Measurements from ENCODE around the gene YWHAH. TPM values are rescaled to one million over a fixed set of nuclear protein-coding genes. Genes with fewer than 3 reads are reported as not detected.

Gene YWHAH
- total and polyA plus RNA-seq, 2 experiments from 2014 or later: 168 to 237 TPM

- DNase-seq: no peak
- no peak overlapping the region for H2AFZ ChIP-seq
- no peak overlapping the region for H3K9ac ChIP-seq
- no peaks in the 10 kb centered on the region for H3K9me3 ChIP-seq (ENCODE audit: low read depth)
- no peak overlapping the region for H3K4me2 ChIP-seq (ENCODE audit: unreplicated experiment)
- no peaks in the 10 kb centered on the region for H4K20me1 ChIP-seq (ENCODE audit: insufficient read depth)
- TF ChIP-seq EZH2phosphoT487 (IDR thresholded peaks at IDR 0.05; ENCODE audit: insufficient read depth, low read depth): no peak
- TF ChIP-seq EZH2 (IDR thresholded peaks at IDR 0.05; ENCODE audit: insufficient read depth, poor library complexity, severe bottlenecking): no peak
- H3K79me2 ChIP-seq (ENCODE audit: insufficient read depth): no peaks in the 10 kb centered on the region
- in situ Hi-C loops (cut with MboI): no loop called here
- H3K4me3 ChIP-seq: no peak overlapping the region
- WGBS, 2 experiments (ENCODE audit: low coverage in 1 of 2, low lambda C conversion rate in 2 of 2, missing lambda C conversion rate in 2 of 2): 95 to 98% methylated on average over 7 of the region's 7 CpGs
- H3K4me1 ChIP-seq (ENCODE audit: insufficient read depth): no peaks in the 10 kb centered on the region
- no peaks in the 10 kb centered on the region for H3K27me3 ChIP-seq (replicated peaks; ENCODE audit: insufficient read depth)
- no peaks in the 10 kb centered on the region for H3K9me2 ChIP-seq (ENCODE audit: insufficient read depth)
- no peak overlapping the region for H3K27ac ChIP-seq
- no peaks in the 10 kb centered on the region for H3F3A ChIP-seq (ENCODE audit: insufficient read depth)
- no peaks in the 10 kb centered on the region for H3K36me3 ChIP-seq (ENCODE audit: low read depth)
Measured at GRCh38 chr22:31911565-31912406, 32.5 kb upstream of the YWHAH start.

GRCh38 chr22:31912407-31912743, 32.0 kb upstream of the YWHAH start:
- Histone ChIP-seq H3K9me3 (ENCODE audit: low read depth) (no peaks in the 10 kb centered on the region), H2AFZ (no peak overlapping the region), H3K9me2 (ENCODE audit: insufficient read depth) (no peaks in the 10 kb centered on the region), H3K27me3 (replicated peaks; ENCODE audit: insufficient read depth) (no peaks in the 10 kb centered on the region), H4K20me1 (ENCODE audit: insufficient read depth) (no peaks in the 10 kb centered on the region), H3F3A (ENCODE audit: insufficient read depth) (no peaks in the 10 kb centered on the region), H3K36me3 (ENCODE audit: low read depth) (no peaks in the 10 kb centered on the region), H3K4me2 (ENCODE audit: unreplicated experiment) (no peak overlapping the region), H3K4me3 (no peak overlapping the region), H3K79me2 (ENCODE audit: insufficient read depth) (no peaks in the 10 kb centered on the region), H3K9ac (no peak overlapping the region), H3K4me1 (ENCODE audit: insufficient read depth) (no peaks in the 10 kb centered on the region), H3K27ac (no peak overlapping the region)
- DNase-seq: peak; percentile 23
- in situ Hi-C loops (cut with MboI): no loop called here
- TF ChIP-seq EZH2phosphoT487 (IDR thresholded peaks at IDR 0.05; ENCODE audit: insufficient read depth, low read depth) (no peak), EZH2 (IDR thresholded peaks at IDR 0.05; ENCODE audit: insufficient read depth, poor library complexity, severe bottlenecking) (no peak)
- WGBS, 2 experiments (ENCODE audit: low coverage in 1 of 2, low lambda C conversion rate in 2 of 2, missing lambda C conversion rate in 2 of 2): 95 to 100% methylated on average over 1 of the region's 1 CpG

- Histone ChIP-seq H3K4me3 (no peak overlapping the region), H3K36me3 (ENCODE audit: low read depth) (no peaks in the 10 kb centered on the region), H3K27me3 (replicated peaks; ENCODE audit: insufficient read depth) (no peaks in the 10 kb centered on the region), H4K20me1 (ENCODE audit: insufficient read depth) (no peaks in the 10 kb centered on the region), H3K79me2 (ENCODE audit: insufficient read depth) (no peaks in the 10 kb centered on the region), H3K4me2 (ENCODE audit: unreplicated experiment) (no peak overlapping the region), H3K27ac (no peak overlapping the region), H2AFZ (no peak overlapping the region), H3K4me1 (ENCODE audit: insufficient read depth) (no peaks in the 10 kb centered on the region), H3F3A (ENCODE audit: insufficient read depth) (no peaks in the 10 kb centered on the region), H3K9ac (no peak overlapping the region), H3K9me3 (ENCODE audit: low read depth) (no peaks in the 10 kb centered on the region), H3K9me2 (ENCODE audit: insufficient read depth) (no peaks in the 10 kb centered on the region)
- in situ Hi-C loops (cut with MboI): no loop called here
- 97 to 98% methylated on average over 10 of the region's 10 CpGs for WGBS, 2 experiments (ENCODE audit: low coverage in 1 of 2, low lambda C conversion rate in 2 of 2, missing lambda C conversion rate in 2 of 2)
- no peak for DNase-seq
- no peak for TF ChIP-seq EZH2phosphoT487 (IDR thresholded peaks at IDR 0.05; ENCODE audit: insufficient read depth, low read depth)
- no peak for TF ChIP-seq EZH2 (IDR thresholded peaks at IDR 0.05; ENCODE audit: insufficient read depth, poor library complexity, severe bottlenecking)
Measured at GRCh38 chr22:31915586-31915985, 28.7 kb upstream of the YWHAH start.

- H3K9me2 ChIP-seq (ENCODE audit: insufficient read depth): no peaks in the 10 kb centered on the region
- H3K9ac ChIP-seq: no peak overlapping the region
- TF ChIP-seq EZH2phosphoT487 (IDR thresholded peaks at IDR 0.05; ENCODE audit: insufficient read depth, low read depth): no peak
- no peak for TF ChIP-seq EZH2 (IDR thresholded peaks at IDR 0.05; ENCODE audit: insufficient read depth, poor library complexity, severe bottlenecking)
- H3K36me3 ChIP-seq (ENCODE audit: low read depth): no peaks in the 10 kb centered on the region
- H3K79me2 ChIP-seq (ENCODE audit: insufficient read depth): no peaks in the 10 kb centered on the region
- no peak overlapping the region for H3K27ac ChIP-seq
- WGBS, 2 experiments (ENCODE audit: low coverage in 1 of 2, low lambda C conversion rate in 2 of 2, missing lambda C conversion rate in 2 of 2): 84% methylated on average over 17 of the region's 17 CpGs
- no peaks in the 10 kb centered on the region for H3K9me3 ChIP-seq (ENCODE audit: low read depth)
- H3K4me3 ChIP-seq: no peak overlapping the region
- H3K27me3 ChIP-seq (replicated peaks; ENCODE audit: insufficient read depth): no peaks in the 10 kb centered on the region
- H3F3A ChIP-seq (ENCODE audit: insufficient read depth): no peaks in the 10 kb centered on the region
- DNase-seq: no peak
- no peaks in the 10 kb centered on the region for H3K4me1 ChIP-seq (ENCODE audit: insufficient read depth)
- H2AFZ ChIP-seq: no peak overlapping the region
- H4K20me1 ChIP-seq (ENCODE audit: insufficient read depth): no peaks in the 10 kb centered on the region
- in situ Hi-C loops (cut with MboI): no loop called here
- H3K4me2 ChIP-seq (ENCODE audit: unreplicated experiment): no peak overlapping the region
Measured at GRCh38 chr22:31917227-31917921, 27.0 kb upstream of the YWHAH start.

All from GM23248 (cell line).